GM20431 (cell line): Measurements from ENCODE around the gene FYN.

Experiments used
- in situ Hi-C: fragments of 300-500 bp; cut with MseI, MboI; formaldehyde crosslinking; loops from one replicate; pipeline ENCODE4 v1.15.0; 2020; ENCODE audit warnings: low sequenced_read_pairs; ENCODE audit not compliant: unreplicated experiment

FYN gene

DNA sequence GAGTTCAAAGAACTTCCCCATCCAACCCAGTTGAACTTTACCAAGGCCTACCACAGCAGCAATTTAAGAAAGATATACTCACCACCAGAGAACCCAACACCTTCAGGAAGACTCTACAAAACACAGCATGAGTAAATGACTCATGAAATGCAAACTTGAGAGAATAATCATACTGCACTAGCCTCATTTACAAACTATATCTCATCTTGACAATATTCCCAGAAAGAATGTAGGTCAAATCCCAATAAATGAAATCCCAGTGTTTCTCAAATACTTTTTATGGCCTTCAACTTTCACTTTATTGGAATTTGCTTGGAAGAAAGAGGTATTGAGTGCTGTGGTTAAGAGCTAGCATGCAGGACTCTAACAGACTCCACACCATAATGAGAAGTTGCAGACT is 60.0 kb downstream of the FYN start:
- in situ Hi-C loops = no loop called here

DNA sequence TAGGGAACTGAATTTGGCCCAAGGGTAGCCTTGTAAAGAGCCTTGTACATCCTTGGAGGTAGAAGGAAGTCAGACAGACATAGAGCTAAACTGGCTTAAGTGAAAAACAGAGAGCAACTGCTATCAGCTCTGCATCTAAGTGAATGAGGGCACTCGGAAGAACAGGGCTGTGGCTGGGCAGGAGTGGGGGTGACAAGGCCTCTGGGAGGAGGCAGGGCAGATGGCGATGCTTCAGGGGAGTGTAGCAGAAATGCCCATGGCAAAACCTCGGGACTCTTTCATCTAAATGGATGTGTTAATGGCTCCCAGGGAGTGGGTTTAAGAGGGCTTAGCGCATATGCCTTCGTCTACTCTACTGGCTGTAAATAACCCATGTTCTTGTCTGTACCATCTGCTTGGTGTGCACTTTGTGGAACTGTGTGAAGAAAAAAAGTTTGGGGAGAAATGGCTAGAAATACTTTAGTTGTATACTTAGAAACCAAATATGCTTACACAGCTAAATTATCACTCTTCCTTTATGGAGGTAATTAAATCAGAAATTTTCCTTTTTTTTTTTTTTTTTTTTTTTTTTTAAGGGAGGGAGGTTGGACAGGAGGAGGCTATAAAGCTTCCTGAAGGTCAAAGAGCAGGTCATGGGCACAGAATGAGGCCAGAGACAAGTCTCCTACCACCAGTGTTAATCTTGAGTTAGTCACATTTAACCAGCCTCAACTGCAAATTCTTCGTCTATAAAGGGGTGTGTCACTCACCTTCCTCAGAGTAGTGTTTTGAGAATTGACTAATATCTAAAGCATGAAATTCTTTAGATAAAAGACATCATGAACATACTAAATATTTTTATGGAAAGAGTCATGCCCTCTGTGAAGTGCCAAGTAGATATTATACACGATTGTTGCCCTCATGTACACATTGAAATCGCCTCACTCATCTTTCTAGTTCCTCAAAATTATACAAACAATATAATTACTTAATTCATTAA is 60.9 kb downstream of the FYN start:
- in situ Hi-C loops = no loop called here

DNA sequence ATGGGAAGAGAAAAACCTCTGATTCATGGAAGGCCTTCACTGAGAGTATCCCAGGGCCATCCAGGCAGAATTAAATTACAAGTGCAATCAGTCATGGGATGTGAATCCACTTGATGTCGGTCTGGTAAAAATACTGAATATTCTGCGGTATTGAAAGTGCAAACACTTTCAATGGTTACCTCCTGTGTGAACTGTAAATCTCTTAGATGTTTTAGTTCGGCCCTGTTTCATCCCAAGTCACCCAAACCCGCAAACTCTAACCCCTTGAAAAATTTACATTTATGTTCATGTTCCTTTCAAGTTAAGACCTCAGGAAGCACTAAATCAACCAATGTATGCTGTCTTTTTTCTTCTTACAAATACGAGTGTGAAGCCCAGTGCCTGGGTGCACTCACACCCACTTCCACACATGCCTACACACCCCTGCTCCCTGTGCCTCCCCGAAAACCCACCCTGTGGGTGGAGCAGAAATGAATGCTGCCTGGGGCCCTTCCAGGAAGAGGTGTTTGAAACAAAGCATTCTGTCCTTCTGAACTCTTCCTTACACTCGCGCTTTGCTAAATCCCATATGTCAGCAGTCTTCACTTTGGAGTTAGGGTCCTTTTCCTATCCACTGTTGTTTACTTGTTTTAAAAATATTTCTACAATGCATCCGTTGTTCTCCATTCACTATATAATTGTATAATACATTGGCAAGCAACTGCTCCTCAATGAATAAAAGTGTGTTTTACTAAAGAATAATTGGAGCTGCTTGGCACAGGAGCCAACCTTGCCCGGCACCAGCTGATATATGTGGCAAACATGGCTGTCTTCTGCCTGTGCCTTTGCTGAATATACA is 62.7 kb downstream of the FYN start:
- in situ Hi-C loops = no loop called here

DNA sequence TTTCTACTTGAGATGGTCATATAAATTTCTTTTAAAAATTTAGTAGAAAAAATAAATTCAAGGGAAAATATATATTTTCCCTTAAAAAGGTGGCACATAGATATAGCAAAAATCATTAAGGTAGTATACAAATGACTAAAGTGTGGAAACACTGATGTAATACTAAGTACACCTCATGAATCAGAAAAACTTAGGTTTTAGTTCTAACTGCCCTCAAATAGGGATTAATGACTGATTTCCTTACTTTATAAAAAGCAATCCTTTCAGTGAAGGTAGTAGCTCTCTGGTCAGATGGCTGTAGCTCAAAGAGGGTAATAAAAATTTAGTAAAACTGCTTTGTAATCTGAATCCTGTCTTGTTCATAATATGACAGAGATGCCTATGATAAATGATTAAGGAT is 63.5 kb downstream of the FYN start:
- in situ Hi-C loops = no loop called here

DNA sequence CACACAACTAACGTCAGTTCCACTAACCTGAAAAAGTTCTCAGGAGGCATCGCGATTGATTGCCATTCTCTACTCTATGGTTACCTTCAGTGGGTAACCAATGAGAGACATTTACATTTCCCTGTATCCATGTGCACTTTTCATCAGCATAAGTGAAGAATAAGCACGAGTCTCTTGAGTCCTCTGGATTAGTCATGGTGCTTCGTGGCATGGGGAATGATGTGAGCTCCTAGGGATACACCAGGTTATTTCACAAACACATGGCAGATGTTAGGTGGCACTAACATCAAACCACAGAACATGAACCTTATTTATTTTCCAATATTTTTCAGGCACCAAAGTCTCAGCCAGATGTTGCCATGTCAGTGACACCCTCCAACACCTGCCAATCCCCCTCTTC is 64.0 kb downstream of the FYN start:
- in situ Hi-C loops = no loop called here

DNA sequence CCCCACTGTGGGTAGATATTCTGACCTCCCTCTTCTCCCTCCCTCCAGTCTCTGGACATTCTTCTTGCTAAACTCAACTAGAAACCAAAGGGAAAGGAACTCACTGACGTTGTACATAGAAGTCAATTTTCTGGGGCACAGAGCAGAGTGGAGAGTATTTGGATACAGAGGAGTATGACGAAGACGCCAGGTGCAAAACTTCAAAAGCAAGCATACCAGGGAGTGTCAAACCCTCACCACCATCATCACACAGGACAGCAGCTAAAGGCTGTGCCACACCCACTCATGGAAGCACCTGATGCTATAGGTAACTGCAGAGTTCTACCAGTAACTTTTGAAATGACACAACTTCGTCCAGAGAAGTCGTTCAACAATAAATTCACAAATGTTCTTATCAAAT is 64.8 kb downstream of the FYN start:
- in situ Hi-C loops = no loop called here

DNA sequence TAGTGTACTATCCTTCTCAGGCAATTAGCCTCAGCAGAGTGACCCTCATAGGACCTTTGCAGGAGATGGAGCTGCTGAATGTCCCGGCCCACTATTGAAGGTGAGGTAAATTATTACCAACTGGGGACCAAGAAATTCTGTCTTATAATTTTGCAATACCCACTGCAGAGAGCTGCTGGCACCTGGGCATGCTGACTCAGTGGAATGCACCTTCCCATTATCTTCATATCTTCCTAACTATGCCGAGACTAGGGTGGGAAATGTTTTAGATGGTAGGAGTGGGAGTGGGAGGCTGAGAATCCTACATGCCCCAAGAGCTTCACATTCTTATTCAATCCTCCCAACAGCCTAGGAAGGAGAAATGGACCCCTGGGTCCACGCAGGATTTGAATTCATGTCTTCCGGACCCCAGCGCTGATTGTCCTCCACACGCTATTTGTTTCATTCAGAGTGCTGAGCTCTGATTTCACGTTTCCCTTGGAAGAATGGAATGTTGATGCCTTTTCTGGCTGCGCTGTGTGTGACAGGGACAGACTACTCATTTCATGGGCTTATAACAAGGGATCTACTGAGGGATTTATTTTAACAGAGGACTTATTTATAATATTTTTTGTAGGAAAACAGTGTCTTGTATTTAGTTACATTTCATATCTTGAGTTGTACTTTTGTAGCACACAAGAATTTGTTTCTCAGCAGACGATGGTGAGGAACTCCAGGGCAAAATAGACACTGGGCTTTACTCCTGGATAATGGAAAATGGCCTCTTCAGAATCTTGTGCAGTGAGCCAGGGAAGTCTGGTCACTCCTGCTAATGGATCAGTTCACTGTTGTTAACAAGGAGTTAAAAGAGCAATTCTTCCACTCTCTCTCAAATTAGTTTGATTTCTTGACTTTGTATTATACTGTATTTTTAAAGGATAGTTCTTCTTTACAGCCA is 66.4 kb downstream of the FYN start:
- in situ Hi-C loops = no loop called here

DNA sequence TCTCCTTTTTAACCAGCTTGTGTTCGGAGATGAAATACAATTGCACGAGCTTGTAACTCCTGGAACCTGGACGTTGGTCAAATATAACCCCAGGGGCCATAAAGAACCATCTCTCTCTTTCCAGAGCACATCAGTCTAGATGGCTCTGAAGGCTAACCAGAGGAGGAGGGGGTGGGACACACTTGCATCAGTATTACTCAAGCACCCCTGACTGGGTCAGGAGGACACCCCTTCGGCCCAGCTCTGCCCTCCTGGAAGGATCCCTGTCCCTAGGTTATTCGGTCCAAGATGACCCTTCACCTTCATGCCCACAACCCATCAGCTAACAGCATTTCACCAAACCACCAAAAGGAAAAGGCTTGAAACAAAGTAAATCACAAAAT is 67.1 kb downstream of the FYN start:
- in situ Hi-C loops = no loop called here

DNA sequence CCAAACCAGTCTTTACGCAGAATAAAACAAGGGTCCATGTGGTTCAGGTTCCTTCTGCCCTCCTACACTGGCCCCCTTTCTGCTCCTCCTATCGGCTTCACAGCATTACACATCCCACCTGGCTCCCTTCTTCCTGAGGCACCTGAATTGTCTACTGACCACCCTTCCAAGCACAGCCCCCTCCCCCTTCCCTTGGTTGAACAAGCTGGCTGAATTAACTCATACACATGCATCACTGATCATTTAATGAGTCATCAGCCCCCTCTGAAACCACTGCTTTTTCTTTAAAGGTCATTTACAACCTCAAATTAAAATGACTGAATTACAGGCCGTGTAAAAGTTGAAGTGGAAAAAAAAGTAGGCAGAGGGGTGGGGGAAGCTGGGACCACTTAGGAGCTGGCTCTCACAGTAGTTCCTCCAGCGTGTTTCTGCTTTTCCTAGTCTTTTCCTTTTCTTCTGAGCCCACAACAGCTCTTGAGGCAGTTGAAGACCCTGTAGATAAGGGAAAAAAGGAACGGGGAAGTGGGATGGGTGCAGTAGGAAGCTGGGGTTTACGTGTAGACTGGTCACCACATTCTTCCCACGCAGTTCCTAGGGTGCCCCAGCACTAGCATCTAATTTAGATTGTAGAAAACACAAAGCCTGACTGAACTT is 67.6 kb downstream of the FYN start:
- in situ Hi-C loops = no loop called here

DNA sequence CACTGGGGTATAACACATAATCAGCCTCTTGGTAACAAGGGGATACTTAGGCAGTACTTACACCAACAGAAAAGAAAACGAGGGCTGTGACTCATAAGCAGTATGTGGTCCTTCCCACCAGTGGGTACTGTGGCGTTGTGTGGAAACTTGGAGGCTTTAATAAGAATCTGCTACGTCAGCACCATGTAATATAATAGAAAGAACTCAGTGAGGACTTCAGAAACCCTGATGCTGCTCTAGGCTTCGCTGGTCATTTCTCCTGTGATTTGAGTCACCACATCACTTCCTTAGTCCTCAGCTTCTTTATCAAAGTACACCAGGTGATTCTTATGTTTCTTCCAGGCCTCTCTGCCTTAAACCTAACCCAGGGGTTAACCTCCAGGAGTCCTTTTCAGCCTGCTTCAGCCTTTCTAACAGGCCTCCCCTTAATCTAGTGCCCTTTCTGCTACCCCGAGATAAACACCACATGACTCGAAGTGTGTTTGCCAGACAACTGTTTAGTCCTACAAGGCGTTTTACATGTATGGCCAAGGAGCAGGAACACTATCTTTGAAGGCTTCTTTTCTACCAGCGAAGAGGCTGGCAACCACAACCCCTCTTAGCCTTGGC is 68.5 kb downstream of the FYN start:
- in situ Hi-C loops = no loop called here

DNA sequence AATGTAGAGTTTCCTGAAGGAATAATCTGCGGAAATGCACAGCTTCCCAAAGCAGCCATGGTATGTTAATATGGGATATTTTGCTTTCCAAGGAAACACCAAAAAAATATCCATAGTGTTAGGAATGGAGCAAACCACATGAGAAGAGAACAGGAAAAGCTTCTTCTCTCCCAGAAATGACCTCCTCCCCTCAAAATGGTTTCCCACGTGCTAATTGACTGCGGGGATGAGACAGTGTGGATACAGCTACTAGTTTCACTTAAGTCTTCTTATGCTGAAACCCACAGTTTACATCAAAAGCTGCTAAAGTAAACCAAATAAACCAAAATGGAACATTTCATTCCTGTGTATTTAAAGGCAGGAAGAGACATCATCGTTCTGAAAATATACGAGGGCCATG is 69.4 kb downstream of the FYN start:
- in situ Hi-C loops = no loop called here

DNA sequence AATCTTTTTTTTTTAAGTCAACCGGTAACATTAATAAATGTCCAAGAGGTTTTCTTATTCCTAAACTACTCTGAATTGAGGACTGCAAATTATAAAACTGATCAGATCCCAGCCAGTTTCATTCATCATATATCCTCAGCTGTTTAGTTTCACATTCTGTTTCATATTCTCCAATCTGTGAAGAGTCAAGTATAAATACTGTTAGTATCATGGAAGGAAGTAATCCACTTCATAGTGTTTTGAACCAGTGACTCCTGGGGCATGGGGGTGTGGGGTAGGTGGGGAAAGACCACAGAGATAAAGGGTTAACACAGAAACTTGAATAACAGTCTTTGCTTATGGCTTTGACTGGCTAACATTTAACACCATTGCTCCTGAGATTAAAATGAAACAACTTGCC is 69.9 kb downstream of the FYN start:
- in situ Hi-C loops = no loop called here

DNA sequence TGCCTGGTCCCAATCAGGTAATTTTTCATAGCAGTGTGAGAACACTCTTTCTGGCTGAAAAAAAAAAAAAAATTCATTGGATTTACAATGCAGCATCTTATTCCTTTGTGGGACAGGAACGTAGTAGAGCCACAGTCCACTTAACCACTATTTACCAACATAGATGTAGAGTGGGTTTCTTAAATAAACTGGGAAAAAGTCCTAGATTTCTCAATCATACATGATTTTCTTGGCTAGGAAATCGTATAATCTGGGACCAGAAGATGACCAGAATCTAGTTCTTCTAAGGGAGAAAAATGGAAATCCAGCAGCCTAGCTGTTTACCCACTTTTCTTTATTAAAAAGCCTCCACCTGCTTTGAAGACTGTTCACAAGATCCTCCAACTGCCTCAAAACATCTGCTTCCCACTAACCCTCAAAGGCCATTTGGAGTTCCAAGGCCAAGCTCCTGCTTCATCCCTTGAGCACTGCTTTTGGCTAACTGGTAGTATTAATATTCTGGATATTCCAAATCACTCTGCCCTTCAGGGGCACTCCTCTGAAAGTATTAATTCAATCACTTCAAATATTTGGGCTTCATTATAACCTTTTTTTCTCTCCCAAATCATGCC is 70.4 kb downstream of the FYN start:
- in situ Hi-C loops = no loop called here

DNA sequence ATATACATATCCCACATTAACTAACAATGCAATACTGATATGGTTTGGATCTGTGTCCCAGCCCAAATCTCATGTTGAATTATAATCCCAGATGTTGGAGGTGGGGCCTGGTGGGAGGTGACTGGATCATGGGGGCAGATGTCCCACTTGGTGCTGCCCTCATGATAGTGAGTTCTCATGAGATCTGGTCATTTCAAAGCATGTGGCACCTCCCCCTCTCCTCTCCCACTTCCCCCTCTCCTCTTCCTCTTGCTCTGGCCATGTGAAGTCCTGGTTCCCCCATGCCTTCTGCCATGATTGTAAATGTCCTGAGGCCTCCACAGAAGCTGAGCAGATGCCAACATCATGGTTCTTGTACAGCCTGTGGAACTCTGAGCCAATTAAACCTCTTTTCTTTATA is 71.2 kb downstream of the FYN start:
- in situ Hi-C loops = no loop called here

DNA sequence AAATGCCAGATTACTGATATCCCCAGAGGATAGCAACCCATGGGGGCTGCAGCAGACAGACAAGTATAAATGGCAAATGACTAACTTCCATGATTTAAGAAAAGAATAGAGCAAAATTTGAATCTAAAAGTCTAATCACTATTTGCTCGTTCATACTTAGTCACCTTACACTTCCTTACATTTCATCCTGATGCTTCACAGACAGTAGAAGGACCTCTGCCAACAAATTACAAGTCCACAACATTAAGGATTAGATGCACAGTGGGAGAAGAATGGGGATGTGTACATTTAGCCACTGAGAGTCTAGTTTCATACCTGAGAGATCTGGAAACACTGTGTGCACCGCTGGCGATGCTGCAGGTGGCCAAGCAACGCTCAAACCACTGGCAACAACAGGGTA is 72.4 kb downstream of the FYN start:
- in situ Hi-C loops = no loop called here

DNA sequence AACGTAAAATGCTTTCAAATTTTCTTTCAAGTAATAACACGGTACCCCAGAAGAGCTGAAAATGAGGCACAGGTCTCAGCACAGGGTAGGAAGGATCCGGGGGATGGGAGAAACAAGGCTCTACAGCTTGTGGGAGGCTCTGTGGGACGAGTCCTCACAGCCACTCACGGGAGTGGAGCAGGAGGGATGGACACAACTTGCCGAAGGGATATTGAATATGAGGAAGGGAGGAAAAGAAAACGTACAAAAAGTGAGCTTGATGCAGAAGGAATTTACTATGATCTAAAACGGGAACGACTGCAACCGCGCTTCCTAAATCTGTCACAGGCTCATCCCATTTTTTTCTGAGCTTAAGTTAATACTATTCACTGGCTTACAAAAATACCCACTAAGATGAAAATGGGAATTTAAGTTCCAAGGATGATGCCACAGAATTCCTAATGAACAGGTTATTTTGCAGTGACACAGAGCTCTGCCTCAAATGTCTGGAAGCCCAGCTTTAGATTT is 72.9 kb downstream of the FYN start:
- in situ Hi-C loops = no loop called here

DNA sequence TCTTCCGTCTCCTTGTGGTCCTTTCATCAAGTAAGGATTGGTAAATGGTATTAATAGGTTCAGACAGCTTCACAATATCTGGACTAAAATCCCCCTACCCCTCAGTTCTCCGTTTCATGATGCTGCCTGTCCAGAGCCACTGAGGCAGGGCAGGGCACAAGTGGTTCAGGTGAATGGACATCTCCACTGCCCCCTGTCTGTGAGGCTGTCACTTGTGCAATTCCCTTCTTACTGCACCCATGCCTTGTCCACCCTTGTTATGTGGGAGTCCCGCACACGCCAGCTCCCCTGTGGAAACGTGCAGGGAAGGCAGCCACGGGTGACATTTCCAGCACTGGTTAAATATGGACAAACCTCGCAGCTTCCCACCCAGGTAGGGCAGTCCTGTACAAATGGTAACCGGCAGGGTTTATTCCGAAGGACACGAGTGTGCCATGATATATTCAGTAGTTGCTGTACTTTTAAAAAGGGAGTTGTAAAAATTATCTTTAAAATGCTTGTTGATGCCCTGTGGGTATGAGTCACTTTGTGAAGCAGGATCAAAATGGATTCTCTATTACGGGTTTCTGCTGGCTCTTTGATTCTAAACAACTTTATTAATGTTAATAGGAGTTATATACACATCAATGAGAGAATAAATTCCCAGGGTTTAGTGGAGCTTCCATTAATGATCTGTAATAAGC is 73.5 kb downstream of the FYN start:
- in situ Hi-C loops = no loop called here

DNA sequence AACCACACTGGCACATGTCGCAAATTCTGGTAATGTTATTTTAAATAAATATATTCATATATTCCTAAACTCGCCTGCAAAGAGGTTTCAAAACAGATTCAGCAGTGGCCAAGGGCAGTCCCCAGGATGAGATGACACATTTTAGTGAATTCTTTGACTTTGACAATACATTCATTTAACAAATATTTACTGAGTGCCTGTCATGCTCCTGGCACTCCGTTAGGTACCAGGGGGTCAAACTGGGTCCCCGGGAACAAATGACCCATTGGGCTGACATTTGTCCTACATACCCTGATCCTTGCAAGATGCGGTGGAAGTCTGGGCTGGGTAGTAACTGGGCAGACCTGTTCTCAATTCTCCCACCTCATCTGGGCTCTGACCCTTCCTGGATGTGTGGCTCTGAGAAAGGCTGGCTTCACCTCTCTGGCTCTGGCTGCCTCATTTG is 74.9 kb downstream of the FYN start:
- in situ Hi-C loops = no loop called here
